ENCODE measurements around the gene SAMD9.
"Not testable (repeated sequence)": the region's sequence is repeated elsewhere in the genome, so short reads cannot be mapped to it uniquely, and the experiment has no call there.

SAMD9 gene

GRCh38 chr7:93119191-93119905 lies 1.6 kb upstream of the SAMD9 start:
- no peak for DNase-seq

GRCh38 chr7:93117327-93117726 lies 452 bp downstream of the SAMD9 start:
- peak; percentile 23 for DNase-seq

- no peak for DNase-seq
Observed at GRCh38 chr7:93115796-93116195, 2.0 kb downstream of the SAMD9 start.

GRCh38 chr7:93108003-93108402 lies 9.8 kb downstream of the SAMD9 start:
- no peak for DNase-seq

- DNase-seq = no peak
Observed at GRCh38 chr7:93097388-93097787, 20.4 kb downstream of the SAMD9 start.

- DNase-seq = peak; percentile 71
Observed at GRCh38 chr7:93092757-93093370, 24.9 kb downstream of the SAMD9 start.

- not testable (repeated sequence) for DNase-seq
Observed at GRCh38 chr7:93073357-93073756, 44.4 kb downstream of the SAMD9 start.

GRCh38 chr7:93062599-93062998 lies 55.2 kb downstream of the SAMD9 start:
- DNase-seq = no peak

GRCh38 chr7:93060865-93061264 lies 56.9 kb downstream of the SAMD9 start:
- DNase-seq = no peak

GRCh38 chr7:93060025-93060424 lies 57.8 kb downstream of the SAMD9 start:
- DNase-seq = no peak

- not testable (repeated sequence) for DNase-seq
Observed at GRCh38 chr7:93056621-93057020, 61.2 kb downstream of the SAMD9 start.

- peak; percentile 75 for DNase-seq
Observed at GRCh38 chr7:93055543-93056107, 62.2 kb downstream of the SAMD9 start.

- DNase-seq = peak; percentile 27
Observed at GRCh38 chr7:93054975-93055374, 62.8 kb downstream of the SAMD9 start.

GRCh38 chr7:93053949-93054943 lies 63.5 kb downstream of the SAMD9 start:
- DNase-seq = peak; percentile 15

GRCh38 chr7:93053209-93053948 lies 64.4 kb downstream of the SAMD9 start:
- no peak for DNase-seq

GRCh38 chr7:93051660-93052059 lies 66.1 kb downstream of the SAMD9 start:
- no peak for DNase-seq
